K562 (cell line): ENCODE results near the gene IGSF8. TPM values are rescaled to one million over a fixed set of nuclear protein-coding genes. Genes with fewer than 3 reads are reported as not detected.

Experiments used
- ATAC-seq: fragments of 200-7000 bp; cut with Tn5 transposase; 3 replicates; pipeline ENCODE4 v1.9.1; 2020; ENCODE audit warnings: moderate library complexity
- BruUV-seq: library from RNA; stranded (reverse); fragments of 400-500 nt; replicated peaks from 2 replicates; lab custom pipeline; 2021; lab: Mats Ljungman, UMichigan
- CTCF ChIA-PET: fragments of 300-600 bp; formaldehyde crosslinking; extraction: SDS; loops from one replicate; lab custom pipeline; 2021; ENCODE audit warnings: low intra/inter-chr PET ratio; lab: Yijun Ruan, JAX
- POLR2A ChIA-PET: fragments of 300-600, 350-650 bp; sonication (Branson Sonifier 250); formaldehyde crosslinking; extraction: SDS; loops from one replicate; lab custom pipeline; 2021; ENCODE audit warnings: antibody characterized with exemption, inconsistent platforms; lab: Yijun Ruan, JAX
- DNase-seq, 4 experiments: peaks; one replicate each; pipeline versions ENCODE4 v3.0.0 to v3.0.0-alpha.2; 2011 to 2018; ENCODE audit warnings: low spot score in 3 of 4, mixed read lengths in 3 of 4; ENCODE audit errors: extremely low read depth in 1 of 4
- FAIRE-seq: peaks from 2 replicates; lab custom pipeline; 2011; peaks lifted over from hg19 to GRCh38; lab: Jason Lieb, UNC
- H2AFZ ChIP-seq: 2 replicates; pipeline ENCODE4 v1.6.0; 2011; ENCODE audit warnings: low read depth, low read length, control low read depth, inconsistent platforms
- H3K27ac ChIP-seq: fragments of 200-600 bp; 3 replicates; pipeline ENCODE4 v1.8.0; 2011; ENCODE audit warnings: low read depth, mild to moderate bottlenecking, control low read depth, inconsistent platforms, low read length, moderate library complexity, mixed read lengths; ENCODE audit errors: extremely low read depth
- H3K27me3 ChIP-seq, 2 experiments: fragments of 300-600 bp in 1 of 2; 2 replicates in 1 of 2; 3 replicates in 1 of 2; pipeline versions ENCODE4 v1.6.0 to v1.8.0; 2011; ENCODE audit warnings: inconsistent platforms in 2 of 2, low read length in 2 of 2, mild to moderate bottlenecking in 1 of 2, mixed read lengths in 1 of 2, moderate library complexity in 1 of 2; ENCODE audit not compliant: control insufficient read depth in 2 of 2, insufficient read depth in 2 of 2
- H3K36me3 ChIP-seq: fragments of 300-600 bp; 3 replicates; pipeline ENCODE4 v1.8.0; 2011; ENCODE audit warnings: mild to moderate bottlenecking, low read length, inconsistent platforms; ENCODE audit not compliant: control insufficient read depth, insufficient read depth
- H3K4me1 ChIP-seq, 2 experiments: fragments of 200-600 bp in 1 of 2; replicated peaks in 1 of 2; 2 replicates in 1 of 2; 3 replicates in 1 of 2; pipeline versions ENCODE4 v1.5.1 to v1.8.0; 2011; ENCODE audit warnings: inconsistent platforms in 2 of 2, low read length in 2 of 2, mild to moderate bottlenecking in 1 of 2, mixed read lengths in 1 of 2, moderate library complexity in 1 of 2; ENCODE audit not compliant: control insufficient read depth in 2 of 2, insufficient read depth in 2 of 2
- H3K4me2 ChIP-seq: 2 replicates; pipeline ENCODE4 v1.6.1; 2011; ENCODE audit warnings: low read length, control low read depth, inconsistent platforms, mixed read lengths; ENCODE audit not compliant: insufficient read depth
- H3K4me3 ChIP-seq: fragments of 200-600 bp; sonication (generic), shearing (Covaris generic); 2 replicates; pipeline ENCODE4 v1.5.1; 2016; ENCODE audit warnings: control low read depth, inconsistent platforms
- H3K79me2 ChIP-seq: fragments of 200-600 bp; 3 replicates; pipeline ENCODE4 v1.8.0; 2011; ENCODE audit warnings: low read length, inconsistent platforms; ENCODE audit not compliant: control insufficient read depth, insufficient read depth
- H3K9ac ChIP-seq, 2 experiments: 2 replicates each; pipeline versions ENCODE4 v1.6.0 to v1.6.1; 2011; ENCODE audit warnings: low read depth in 2 of 2, low read length in 2 of 2, control low read depth in 1 of 2, inconsistent platforms in 1 of 2, mild to moderate bottlenecking in 1 of 2, mixed read lengths in 1 of 2; ENCODE audit not compliant: insufficient read depth in 1 of 2
- H3K9me1 ChIP-seq: one replicate; pipeline ENCODE4 v1.6.0; 2011; ENCODE audit warnings: inconsistent platforms, mild to moderate bottlenecking, low read length, moderate library complexity; ENCODE audit not compliant: control insufficient read depth, insufficient read depth
- H3K9me3 ChIP-seq: replicated peaks from 2 replicates; pipeline ENCODE4 v1.5.1; 2011; ENCODE audit warnings: low read depth, low read length, inconsistent platforms; ENCODE audit not compliant: control insufficient read depth, insufficient read depth
- H4K20me1 ChIP-seq: replicated peaks from 2 replicates; pipeline ENCODE4 v1.6.1; 2011; ENCODE audit warnings: low read length, inconsistent platforms, mixed read lengths; ENCODE audit not compliant: control insufficient read depth, insufficient read depth
- CTCF ChIP-seq, 3 experiments: IDR thresholded peaks in 2 of 3; conservative IDR thresholded peaks in 1 of 3; 2 replicates each; pipeline ENCODE4 v1.5.1; 2011 to 2012; ENCODE audit warnings: low read length in 3 of 3, mild to moderate bottlenecking in 3 of 3, control low read depth in 2 of 3, improper control_type of control experiment in 1 of 3, inconsistent platforms in 1 of 3, low read depth in 1 of 3, mixed read lengths in 1 of 3, moderate library complexity in 1 of 3; ENCODE audit not compliant: insufficient read depth in 2 of 3
- NFIC ChIP-seq: fragments of 450-650 bp; IDR thresholded peaks from 2 replicates; pipeline ENCODE4 v1.6.1; 2017; ENCODE audit warnings: mild to moderate bottlenecking, inconsistent platforms
- NR2C1 ChIP-seq, 2 experiments: fragments of 450-650 bp; IDR thresholded peaks; 2 replicates each; pipeline ENCODE4 v1.6.1; 2017; ENCODE audit warnings: mild to moderate bottlenecking in 2 of 2, antibody characterized with exemption in 1 of 2, inconsistent platforms in 1 of 2, missing compliant biosample characterization in 1 of 2, missing genetic modification characterization in 1 of 2
- WGBS: fragments of 100-300 bp; shearing (Covaris generic); methylation state at CpG from one replicate; pipeline ENCODE4 v1.1.6; 2016; ENCODE audit warnings: low coverage, mixed read lengths; ENCODE audit not compliant: insufficient coverage; ENCODE audit errors: missing lambda C conversion rate; 5-methylcytosine and 5-hydroxymethylcytosine counted together
- in situ Hi-C: fragments of 300-500 bp; cut with MboI; formaldehyde crosslinking; loops from 4 replicates; pipeline ENCODE4 v1.15.0; 2018; ENCODE audit warnings: inconsistent platforms, mixed read lengths
- intact Hi-C: fragments of 100-400 bp; cut with micrococcal nuclease; formaldehyde crosslinking; loops from 2 replicates; pipeline ENCODE4 v1.14.2; 2022
- polyA plus RNA-seq, 8 experiments: library from polyadenylated mRNA; depleted of rRNA in 4 of 8; stranded (reverse) in 5 of 8; unstranded in 3 of 8; fragments of >200 nt; fragmentation: Nextera tagmentation in 2 of 8; fragmentation: Illumina TruSeq in 1 of 8; extraction: Ambion mirVana in 2 of 8; extraction: Trizol in 1 of 8; gene quantifications; 2 replicates each; pipeline versions ENCODE4 v1.2.1 to v1.2.3, GENCODE V29; 2011 to 2014; ENCODE audit warnings: inconsistent platforms in 1 of 8, missing spikeins in 1 of 8
- total RNA-seq, 7 experiments: library from RNA; depleted of rRNA in 6 of 7; stranded (reverse); fragments of >200 nt in 6 of 7; fragmentation: Illumina TruSeq in 2 of 7; extraction: Trizol in 2 of 7; gene quantifications; 2 replicates each; pipeline versions ENCODE4 v1.2.1 to v1.2.3, GENCODE V29; 2011 to 2021; ENCODE audit warnings: low replicate concordance in 1 of 7
- TF ChIP-seq, protein P1 (sequence below): sonication (generic); formaldehyde crosslinking; IDR thresholded peaks from 2 replicates; pipeline ENCODE4 v1.8.1; 2023; ENCODE audit warnings: mild to moderate bottlenecking, missing genetic modification reagents

IGSF8 gene
- total and polyA plus RNA-seq, 9 of the 15 experiments (the other 6 are each of a cell fraction or from before 2014, with no cell fraction given), result 0.32 to 11.7 (median 3.2) TPM

GRCh38 chr1:160062230-160062532 is 36.2 kb downstream of the IGSF8 start (continued):
- no peak for TF ChIP-seq NR2C1 (IDR thresholded peaks at IDR 0.05)
- no peak for TF ChIP-seq NR2C1 (tag; IDR thresholded peaks at IDR 0.05)

- H3K9ac ChIP-seq, result no peak overlapping the region
- H3K27me3 ChIP-seq, result peaks cover 19 to 55% of the 10 kb centered on the region in 2 experiments; a peak in 4 of 5 replicates
- no peak overlapping the region for H3K27ac ChIP-seq
- no peak overlapping the region for H2AFZ ChIP-seq
- intact Hi-C loops (no loop called here), in situ Hi-C loops (no loop called here)
- 2% methylated on average over 10 of the region's 15 CpGs for WGBS
- ChIA-PET CTCF (interaction anchor here (0.6 kb wide), 1 partner anchor 132 kb away, joined by 3 read pairs; no protein-coding TSS in a partner anchor), POLR2A (no interaction called here)
- H3K4me3 ChIP-seq, result no peak overlapping the region
- no peak overlapping the region for H3K4me2 ChIP-seq
- no peaks in the 10 kb centered on the region; a peak in 1 of 5 replicates for H3K4me1 ChIP-seq
- H3K36me3 ChIP-seq, result no peaks in the 10 kb centered on the region
- no peaks in the 10 kb centered on the region for H3K79me2 ChIP-seq
- TF ChIP-seq CTCF (IDR thresholded peaks at IDR 0.05 in 2 of 3, conservative IDR thresholded peaks at IDR 0.05 in 1 of 3; ENCODE audit: insufficient read depth in 2 of 3, low read depth in 1 of 3, low read length in 3 of 3) (0 out of 6 replicates have a peak, but pooled peaks of 1 of the 3 experiments have one; percentile 21), NFIC (peak; percentile 30; the same call in 1 of the 2 replicates)
- TF ChIP-seq, protein P1, sequence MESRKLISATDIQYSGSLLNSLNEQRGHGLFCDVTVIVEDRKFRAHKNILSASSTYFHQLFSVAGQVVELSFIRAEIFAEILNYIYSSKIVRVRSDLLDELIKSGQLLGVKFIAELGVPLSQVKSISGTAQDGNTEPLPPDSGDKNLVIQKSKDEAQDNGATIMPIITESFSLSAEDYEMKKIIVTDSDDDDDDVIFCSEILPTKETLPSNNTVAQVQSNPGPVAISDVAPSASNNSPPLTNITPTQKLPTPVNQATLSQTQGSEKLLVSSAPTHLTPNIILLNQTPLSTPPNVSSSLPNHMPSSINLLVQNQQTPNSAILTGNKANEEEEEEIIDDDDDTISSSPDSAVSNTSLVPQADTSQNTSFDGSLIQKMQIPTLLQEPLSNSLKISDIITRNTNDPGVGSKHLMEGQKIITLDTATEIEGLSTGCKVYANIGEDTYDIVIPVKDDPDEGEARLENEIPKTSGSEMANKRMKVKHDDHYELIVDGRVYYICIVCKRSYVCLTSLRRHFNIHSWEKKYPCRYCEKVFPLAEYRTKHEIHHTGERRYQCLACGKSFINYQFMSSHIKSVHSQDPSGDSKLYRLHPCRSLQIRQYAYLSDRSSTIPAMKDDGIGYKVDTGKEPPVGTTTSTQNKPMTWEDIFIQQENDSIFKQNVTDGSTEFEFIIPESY (CRISPR knock-in tag), result no peak
- FAIRE-seq, result no peak
- H3K9me3 ChIP-seq, result no peaks in the 10 kb centered on the region
- H3K9me1 ChIP-seq, result peaks cover 2% of the 10 kb centered on the region
- H4K20me1 ChIP-seq, result peaks cover 3% of the 10 kb centered on the region; the same call in 1 of the 2 replicates
- peak in 2 of 4 experiments; percentile 23 for DNase-seq
- no TSS peak for BruUV-seq
- ATAC-seq, result 0 out of 3 replicates have a peak, but pooled peaks have one; percentile 26
These were observed 36.8 kb downstream of the IGSF8 start for GRCh38 chr1:160061369-160062229.
